SK-N-SH treated with all-trans-retinoic acid at 6 μM for 48 hours (cell line): ENCODE data around the gene PAM16.
A peak's percentile ranks its signal among the peaks of the same experiment; 100 is the strongest.

ENCODE experiments used
- ATAC-seq: fragments of 200-7000 bp; cut with Tn5 transposase; 3 replicates; pipeline ENCODE4 v1.9.1; 2020; ENCODE audit warnings: mild to moderate bottlenecking, moderate library complexity
- ARNTL ChIP-seq: fragments of 450-650 bp; formaldehyde crosslinking; IDR thresholded peaks from 2 replicates; pipeline ENCODE4 v1.5.0; 2020; ENCODE audit warnings: low read depth, mild to moderate bottlenecking, moderate library complexity, borderline replicate concordance
- BACH2 ChIP-seq: fragments of 250-450 bp; sonication (Bioruptor Pico); IDR thresholded peaks from 2 replicates; pipeline ENCODE4 v1.9.0; 2021; ENCODE audit warnings: mild to moderate bottlenecking, borderline replicate concordance
- CSDC2 ChIP-seq: fragments of 250-450 bp; sonication (Bioruptor Pico); IDR thresholded peaks from 2 replicates; pipeline ENCODE4 v1.5.0; 2020; ENCODE audit warnings: mild to moderate bottlenecking, moderate library complexity
- ESRRG ChIP-seq: fragments of 250-450 bp; sonication (Bioruptor Pico); IDR thresholded peaks from 2 replicates; pipeline ENCODE4 v1.6.1; 2021; ENCODE audit warnings: mild to moderate bottlenecking
- GLIS3 ChIP-seq: fragments of 250-450 bp; sonication (Bioruptor Pico); IDR thresholded peaks from 2 replicates; pipeline ENCODE4 v1.5.0; 2020; ENCODE audit warnings: mild to moderate bottlenecking, moderate library complexity
- ISL1 ChIP-seq: fragments of 250-450 bp; sonication (Bioruptor Pico); IDR thresholded peaks from 2 replicates; pipeline ENCODE4 v2.1.2; 2022; ENCODE audit warnings: mild to moderate bottlenecking, moderate library complexity
- OSR1 ChIP-seq: fragments of 250-450 bp; sonication (Bioruptor Pico); IDR thresholded peaks from 2 replicates; pipeline ENCODE4 v1.8.0; 2022; ENCODE audit warnings: moderate library complexity, mild to moderate bottlenecking, inconsistent platforms
- RARB ChIP-seq: fragments of 250-450 bp; sonication (Bioruptor Pico); IDR thresholded peaks from 2 replicates; pipeline ENCODE4 v1.8.0; 2021; ENCODE audit warnings: mild to moderate bottlenecking, moderate library complexity
- SNAI2 ChIP-seq: fragments of 250-450 bp; sonication (Bioruptor Pico); IDR thresholded peaks from 2 replicates; pipeline ENCODE4 v1.5.0; 2020; ENCODE audit warnings: mild to moderate bottlenecking, moderate library complexity
- TCF4 ChIP-seq: fragments of 250-450 bp; sonication (Bioruptor Pico); IDR thresholded peaks from 2 replicates; pipeline ENCODE4 v1.8.0; 2021; ENCODE audit warnings: mild to moderate bottlenecking, moderate library complexity, borderline replicate concordance
- TOX ChIP-seq: fragments of 250-450 bp; sonication (Bioruptor Pico); IDR thresholded peaks from 2 replicates; pipeline ENCODE4 v1.8.0; 2021; ENCODE audit warnings: mild to moderate bottlenecking, moderate library complexity, borderline replicate concordance
- ZC3H10 ChIP-seq: fragments of 250-450 bp; sonication (Bioruptor Pico); IDR thresholded peaks from 2 replicates; pipeline ENCODE4 v1.5.1; 2021; ENCODE audit warnings: mild to moderate bottlenecking, moderate library complexity
- ZFP3 ChIP-seq: fragments of 250-450 bp; sonication (Bioruptor Pico); IDR thresholded peaks from 2 replicates; pipeline ENCODE4 v1.5.0; 2020; ENCODE audit warnings: mild to moderate bottlenecking, moderate library complexity
- ZFP30 ChIP-seq: fragments of 450-650 bp; formaldehyde crosslinking; IDR thresholded peaks from 2 replicates; pipeline ENCODE4 v1.5.0; 2022; ENCODE audit warnings: mild to moderate bottlenecking, moderate library complexity
- ZNF565 ChIP-seq: fragments of 450-650 bp; formaldehyde crosslinking; conservative IDR thresholded peaks from 2 replicates; pipeline ENCODE4 v1.5.0; 2020; ENCODE audit warnings: low read depth, mild to moderate bottlenecking, moderate library complexity
- ZNF70 ChIP-seq: fragments of 450-650 bp; formaldehyde crosslinking; IDR thresholded peaks from 2 replicates; pipeline ENCODE4 v1.5.0; 2020; ENCODE audit warnings: mild to moderate bottlenecking, moderate library complexity
- ZNF8 ChIP-seq: fragments of 450-650 bp; formaldehyde crosslinking; IDR thresholded peaks from 2 replicates; pipeline ENCODE4 v1.5.0; 2020; ENCODE audit warnings: mild to moderate bottlenecking, moderate library complexity
- TF ChIP-seq, protein P1 (sequence below): fragments of 250-450 bp; sonication (Bioruptor Pico); IDR thresholded peaks from 2 replicates; pipeline ENCODE4 v1.8.0; 2021; ENCODE audit warnings: low read depth, mild to moderate bottlenecking, moderate library complexity, borderline replicate concordance
- TF ChIP-seq, protein P2 (sequence below): fragments of 250-450 bp; sonication (Bioruptor Pico); IDR thresholded peaks from 2 replicates; pipeline ENCODE4 v1.8.0; 2020; ENCODE audit warnings: mild to moderate bottlenecking, moderate library complexity, borderline replicate concordance
- TF ChIP-seq, protein P3 (sequence below): fragments of 250-450 bp; sonication (Bioruptor Pico); IDR thresholded peaks from 2 replicates; pipeline ENCODE4 v1.5.1; 2020; ENCODE audit warnings: low read depth, mild to moderate bottlenecking, moderate library complexity

Gene PAM16

DNA sequence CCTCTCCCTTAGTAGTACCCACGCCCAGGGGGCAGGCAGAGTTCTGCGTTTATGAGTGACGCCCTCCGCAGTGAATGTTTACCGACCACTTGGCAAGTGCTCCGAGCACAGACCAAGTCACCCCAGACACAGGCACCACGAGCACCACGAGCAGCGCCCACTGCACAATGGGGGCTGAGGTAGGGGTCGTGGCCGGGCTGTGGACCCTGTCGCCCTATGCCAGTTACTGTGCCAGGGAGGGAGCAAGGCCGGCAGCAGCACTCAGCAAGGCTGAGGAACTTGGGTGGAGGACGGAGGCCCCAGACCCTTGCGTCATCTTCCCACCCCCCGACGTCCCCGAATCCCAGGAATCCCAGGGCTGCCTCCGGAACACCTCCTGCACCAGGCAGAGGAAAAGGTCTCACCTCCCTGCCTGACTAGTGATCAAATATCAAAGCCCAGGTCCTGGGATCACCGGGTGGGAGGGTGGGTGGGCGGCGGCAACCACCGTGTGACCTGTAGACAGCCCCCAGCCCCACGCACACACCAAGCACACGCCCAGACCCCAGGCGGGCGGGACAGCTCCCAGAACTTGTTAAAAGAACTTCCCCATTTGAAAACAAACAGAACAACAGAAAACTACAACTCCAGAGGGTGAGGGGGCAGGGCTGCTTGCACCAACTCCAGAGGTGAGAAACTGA lies 25.9 kb upstream of the PAM16 start:
- no peak for TF ChIP-seq RARB (CRISPR knock-in tag)
- TF ChIP-seq BACH2 (CRISPR knock-in tag): no peak
- TF ChIP-seq, protein P1, sequence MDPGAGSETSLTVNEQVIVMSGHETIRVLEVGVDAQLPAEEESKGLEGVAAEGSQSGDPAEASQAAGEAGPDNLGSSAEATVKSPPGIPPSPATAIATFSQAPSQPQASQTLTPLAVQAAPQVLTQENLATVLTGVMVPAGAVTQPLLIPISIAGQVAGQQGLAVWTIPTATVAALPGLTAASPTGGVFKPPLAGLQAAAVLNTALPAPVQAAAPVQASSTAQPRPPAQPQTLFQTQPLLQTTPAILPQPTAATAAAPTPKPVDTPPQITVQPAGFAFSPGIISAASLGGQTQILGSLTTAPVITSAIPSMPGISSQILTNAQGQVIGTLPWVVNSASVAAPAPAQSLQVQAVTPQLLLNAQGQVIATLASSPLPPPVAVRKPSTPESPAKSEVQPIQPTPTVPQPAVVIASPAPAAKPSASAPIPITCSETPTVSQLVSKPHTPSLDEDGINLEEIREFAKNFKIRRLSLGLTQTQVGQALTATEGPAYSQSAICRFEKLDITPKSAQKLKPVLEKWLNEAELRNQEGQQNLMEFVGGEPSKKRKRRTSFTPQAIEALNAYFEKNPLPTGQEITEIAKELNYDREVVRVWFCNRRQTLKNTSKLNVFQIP (CRISPR knock-in tag): no peak
- no peak for TF ChIP-seq TOX
- TF ChIP-seq, protein P2, sequence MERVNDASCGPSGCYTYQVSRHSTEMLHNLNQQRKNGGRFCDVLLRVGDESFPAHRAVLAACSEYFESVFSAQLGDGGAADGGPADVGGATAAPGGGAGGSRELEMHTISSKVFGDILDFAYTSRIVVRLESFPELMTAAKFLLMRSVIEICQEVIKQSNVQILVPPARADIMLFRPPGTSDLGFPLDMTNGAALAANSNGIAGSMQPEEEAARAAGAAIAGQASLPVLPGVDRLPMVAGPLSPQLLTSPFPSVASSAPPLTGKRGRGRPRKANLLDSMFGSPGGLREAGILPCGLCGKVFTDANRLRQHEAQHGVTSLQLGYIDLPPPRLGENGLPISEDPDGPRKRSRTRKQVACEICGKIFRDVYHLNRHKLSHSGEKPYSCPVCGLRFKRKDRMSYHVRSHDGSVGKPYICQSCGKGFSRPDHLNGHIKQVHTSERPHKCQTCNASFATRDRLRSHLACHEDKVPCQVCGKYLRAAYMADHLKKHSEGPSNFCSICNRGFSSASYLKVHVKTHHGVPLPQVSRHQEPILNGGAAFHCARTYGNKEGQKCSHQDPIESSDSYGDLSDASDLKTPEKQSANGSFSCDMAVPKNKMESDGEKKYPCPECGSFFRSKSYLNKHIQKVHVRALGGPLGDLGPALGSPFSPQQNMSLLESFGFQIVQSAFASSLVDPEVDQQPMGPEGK (CRISPR knock-in tag): no peak
- TF ChIP-seq ISL1: no peak
- TF ChIP-seq ZNF565 (CRISPR knock-in tag): no peak
- no peak for TF ChIP-seq SNAI2
- TF ChIP-seq CSDC2 (CRISPR knock-in tag): no peak
- TF ChIP-seq ARNTL (CRISPR knock-in tag): no peak
- TF ChIP-seq ESRRG (CRISPR knock-in tag): no peak
- TF ChIP-seq ZFP3 (CRISPR knock-in tag): no peak
- no peak for TF ChIP-seq ZFP30 (CRISPR knock-in tag)
- no peak for TF ChIP-seq ZNF8 (CRISPR knock-in tag)
- TF ChIP-seq GLIS3 (CRISPR knock-in tag): no peak
- no peak for TF ChIP-seq ZC3H10
- no peak for TF ChIP-seq TCF4 (CRISPR knock-in tag)
- TF ChIP-seq ZNF70 (CRISPR knock-in tag): no peak
- no peak for TF ChIP-seq OSR1
- no peak for ATAC-seq

DNA sequence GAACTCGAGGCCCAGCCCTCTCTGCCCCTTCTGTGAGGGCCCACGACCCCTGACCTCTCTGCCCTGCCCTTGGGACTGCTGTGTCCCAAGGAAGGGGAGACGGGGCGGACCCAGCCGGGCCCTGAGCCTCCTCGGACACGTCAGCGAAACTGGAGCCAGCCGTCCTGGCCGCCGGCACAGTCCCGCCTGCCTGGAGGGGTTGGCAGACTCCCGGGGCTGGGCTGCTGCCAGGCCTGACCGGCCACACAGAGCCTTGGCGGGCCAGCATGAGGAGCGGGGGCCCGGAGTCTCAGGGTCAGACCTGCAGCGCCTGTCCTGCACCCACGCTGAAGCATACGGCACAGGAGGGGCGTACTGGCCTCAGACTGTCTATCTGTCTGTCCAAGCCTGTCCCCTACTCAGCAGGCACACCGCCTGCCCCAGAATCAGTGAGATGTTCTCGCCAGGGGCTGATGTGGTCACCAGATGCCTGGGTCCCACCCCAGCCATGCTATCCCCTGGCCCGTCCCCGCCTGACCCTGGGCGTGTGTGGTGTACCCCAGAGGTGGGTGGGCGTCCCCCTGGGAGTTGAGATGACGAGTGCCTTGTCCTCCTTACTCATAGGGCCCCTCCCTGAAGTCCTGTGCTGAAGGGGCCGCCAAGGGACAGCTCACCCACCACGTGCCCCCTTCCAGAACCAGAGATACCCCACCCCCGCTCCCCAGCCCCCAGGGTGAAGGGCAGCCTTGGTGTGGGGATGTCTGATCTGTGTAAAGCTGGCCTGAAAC lies 25.2 kb upstream of the PAM16 start:
- TF ChIP-seq ZNF565 (CRISPR knock-in tag) (no peak), ZFP3 (CRISPR knock-in tag) (0 out of 2 replicates have a peak, but pooled peaks have one; percentile 17)

DNA sequence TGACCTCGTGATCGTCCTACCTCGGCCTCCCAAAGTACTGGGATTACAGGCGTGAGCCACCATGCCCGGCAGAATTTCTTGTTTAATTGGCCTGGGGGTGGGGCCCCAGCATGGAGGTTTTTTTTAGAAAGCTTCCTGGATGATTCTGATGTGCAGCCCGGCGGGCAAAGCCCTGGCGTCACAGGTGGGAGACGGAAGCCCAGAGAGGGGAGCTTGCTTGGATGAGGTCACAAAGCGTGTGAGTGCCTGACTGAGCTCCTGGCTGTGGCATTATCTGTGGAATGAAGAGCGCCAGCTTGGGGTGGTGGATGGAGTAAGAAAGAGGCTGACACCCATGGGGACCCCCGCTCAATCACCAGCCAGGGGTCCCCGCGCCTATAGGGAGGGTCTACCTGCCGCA lies 24.6 kb upstream of the PAM16 start:
- TF ChIP-seq, protein P3, sequence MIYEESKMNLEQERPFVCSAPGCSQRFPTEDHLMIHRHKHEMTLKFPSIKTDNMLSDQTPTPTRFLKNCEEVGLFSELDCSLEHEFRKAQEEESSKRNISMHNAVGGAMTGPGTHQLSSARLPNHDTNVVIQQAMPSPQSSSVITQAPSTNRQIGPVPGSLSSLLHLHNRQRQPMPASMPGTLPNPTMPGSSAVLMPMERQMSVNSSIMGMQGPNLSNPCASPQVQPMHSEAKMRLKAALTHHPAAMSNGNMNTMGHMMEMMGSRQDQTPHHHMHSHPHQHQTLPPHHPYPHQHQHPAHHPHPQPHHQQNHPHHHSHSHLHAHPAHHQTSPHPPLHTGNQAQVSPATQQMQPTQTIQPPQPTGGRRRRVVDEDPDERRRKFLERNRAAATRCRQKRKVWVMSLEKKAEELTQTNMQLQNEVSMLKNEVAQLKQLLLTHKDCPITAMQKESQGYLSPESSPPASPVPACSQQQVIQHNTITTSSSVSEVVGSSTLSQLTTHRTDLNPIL (CRISPR knock-in tag): no peak
- TF ChIP-seq, protein P2 (CRISPR knock-in tag): no peak
- no peak for ATAC-seq

More for the DNA sequence above, 25.2 kb upstream of the PAM16 start:
- peak; percentile 60 for ATAC-seq

DNA sequence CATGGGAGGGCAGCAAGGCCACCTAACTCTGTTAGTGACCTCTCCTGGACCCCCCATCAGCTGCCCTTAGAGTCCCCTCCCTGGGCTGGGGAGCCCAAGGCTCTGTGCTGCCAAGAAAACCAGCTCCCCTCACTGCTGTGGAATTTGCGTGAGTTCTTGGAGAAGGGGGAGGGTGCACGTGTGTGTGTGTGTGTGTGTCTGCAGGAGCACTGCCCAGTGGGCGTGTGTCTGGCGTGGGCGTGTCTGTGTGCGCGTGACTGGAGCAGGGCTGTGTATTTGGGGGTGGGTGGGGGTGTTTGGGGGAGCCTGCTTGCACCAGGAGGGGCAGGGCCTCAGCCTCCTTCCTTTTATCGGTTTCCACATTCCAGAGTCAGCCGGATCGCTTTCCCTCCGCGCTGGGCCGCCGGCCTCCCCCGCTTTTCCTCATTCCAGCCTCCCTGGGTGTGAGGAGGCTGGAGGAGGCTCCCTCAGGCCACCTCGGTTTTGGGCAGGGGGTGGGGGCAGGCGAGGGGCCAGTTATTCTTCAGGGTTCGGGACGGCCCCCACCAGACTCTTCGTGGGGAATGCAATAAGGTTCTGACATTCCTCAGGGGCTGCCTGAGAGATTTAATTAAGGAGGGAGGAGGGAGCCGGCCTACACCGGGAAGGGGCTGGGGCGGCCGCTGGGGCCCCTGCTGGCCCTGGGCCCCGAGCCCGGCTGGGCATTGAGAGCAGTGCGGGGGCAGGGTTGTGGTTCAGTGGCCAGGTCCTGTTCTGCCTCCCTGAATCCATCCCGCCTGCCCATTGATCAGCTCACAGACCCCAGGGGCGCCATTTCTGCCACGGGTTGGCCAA lies 23.0 kb upstream of the PAM16 start:
- peak; percentile 44 for ATAC-seq
- TF ChIP-seq RARB (CRISPR knock-in tag): no peak
- TF ChIP-seq, protein P2 (CRISPR knock-in tag): peak; percentile 33; the same call in 1 of the 2 replicates
- TF ChIP-seq, all 23 proteins: peak for 1
